OCI-LY1 (cell line): ENCODE results near the gene SPRING1.

Experiments
- H2AFZ ChIP-seq: fragments of 200-600 bp; sonication (generic), shearing (Covaris generic); 2 replicates; pipeline ENCODE4 v1.6.0; 2014; ENCODE audit warnings: antibody characterized with exemption, mild to moderate bottlenecking, low read length
- H3F3A ChIP-seq: fragments of 200-600 bp; sonication (generic), shearing (Covaris generic); 2 replicates; pipeline ENCODE4 v1.6.0; 2014; ENCODE audit warnings: mild to moderate bottlenecking, antibody characterized with exemption, low read length, moderate library complexity; ENCODE audit not compliant: insufficient read depth
- H3K27ac ChIP-seq: fragments of 200-600 bp; sonication (generic); 2 replicates; pipeline ENCODE4 v1.5.1; 2014; ENCODE audit warnings: low read length, mixed run types, mild to moderate bottlenecking, low read depth; ENCODE audit not compliant: poor library complexity, severe bottlenecking
- H3K27me3 ChIP-seq: fragments of 200-600 bp; sonication (generic); 2 replicates; pipeline ENCODE4 v1.6.0; 2014; ENCODE audit warnings: antibody characterized with exemption, mild to moderate bottlenecking, low read length, moderate library complexity; ENCODE audit not compliant: insufficient read depth
- H3K36me3 ChIP-seq: fragments of 200-600 bp; sonication (generic); 2 replicates; pipeline ENCODE4 v1.6.1; 2014; ENCODE audit warnings: mild to moderate bottlenecking, antibody characterized with exemption, low read length, moderate library complexity, mixed read lengths; ENCODE audit not compliant: insufficient read depth
- H3K4me1 ChIP-seq: fragments of 200-600 bp; sonication (generic); 2 replicates; pipeline ENCODE4 v1.5.1; 2014; ENCODE audit warnings: mild to moderate bottlenecking, low read length, moderate library complexity; ENCODE audit not compliant: insufficient read depth, severe bottlenecking
- H3K4me2 ChIP-seq: fragments of 200-600 bp; sonication (generic), shearing (Covaris generic); 2 replicates; pipeline ENCODE4 v1.6.1; 2014; ENCODE audit warnings: low read length
- H3K4me3 ChIP-seq: fragments of 200-600 bp; sonication (generic); 2 replicates; pipeline ENCODE4 v1.5.1; 2014; ENCODE audit warnings: low read length, low read depth, mild to moderate bottlenecking, mixed read lengths; ENCODE audit not compliant: poor library complexity, severe bottlenecking
- H3K79me2 ChIP-seq: fragments of 200-600 bp; shearing (Covaris generic); 2 replicates; pipeline ENCODE4 v1.6.1; 2016; ENCODE audit warnings: mixed run types, low read length, mixed read lengths; ENCODE audit not compliant: insufficient read depth
- H3K9ac ChIP-seq: fragments of 200-600 bp; sonication (generic), shearing (Covaris generic); 2 replicates; pipeline ENCODE4 v1.6.1; 2014; ENCODE audit warnings: mild to moderate bottlenecking, low read length, mixed read lengths
- H3K9me2 ChIP-seq: fragments of 200-600 bp; sonication (generic), shearing (Covaris generic); 2 replicates; pipeline ENCODE4 v1.6.1; 2014; ENCODE audit warnings: low read depth, mild to moderate bottlenecking, low read length, mixed read lengths
- H3K9me3 ChIP-seq: fragments of 200-600 bp; shearing (Covaris generic); 2 replicates; pipeline ENCODE4 v1.6.1; 2014; ENCODE audit warnings: low read length, mixed read lengths
- H4K20me1 ChIP-seq: fragments of 200-600 bp; sonication (generic), shearing (Covaris generic); 2 replicates; pipeline ENCODE4 v1.6.0; 2016; ENCODE audit warnings: mild to moderate bottlenecking, low read length; ENCODE audit not compliant: insufficient read depth
- EZH2 ChIP-seq: fragments of 200-600 bp; sonication (generic), shearing (Covaris generic); IDR thresholded peaks from 2 replicates; pipeline ENCODE4 v1.8.0; 2017; ENCODE audit warnings: borderline replicate concordance, mixed run types, mild to moderate bottlenecking, antibody characterized with exemption, low read length, moderate library complexity, mixed read lengths
- TF ChIP-seq, protein P1 (sequence below): fragments of 200-600 bp; sonication (generic), shearing (Covaris generic); IDR thresholded peaks from 2 replicates; pipeline ENCODE4 v1.5.1; 2017; ENCODE audit warnings: mild to moderate bottlenecking, antibody characterized with exemption, low read length, moderate library complexity, mixed read lengths

The SPRING1 gene

GRCh38 chr12:116695464-116695725 lies 42.5 kb downstream of the SPRING1 start:
- Histone ChIP-seq H4K20me1 (no peaks in the 10 kb centered on the region), H3K27ac (no peak overlapping the region), H3K9me2 (no peaks in the 10 kb centered on the region), H3K27me3 (0 out of 2 replicates have a peak, but pooled peaks cover 4% of the 10 kb centered on the region), H3K4me3 (no peak overlapping the region), H3K79me2 (no peaks in the 10 kb centered on the region), H3F3A (no peaks in the 10 kb centered on the region), H3K9me3 (no peaks in the 10 kb centered on the region), H3K9ac (no peak overlapping the region), H3K36me3 (no peaks in the 10 kb centered on the region), H3K4me2 (peak overlapping the region; percentile 46; the same call in 1 of the 2 replicates), H3K4me1 (peaks cover 31% of the 10 kb centered on the region), H2AFZ (no peak overlapping the region)
- TF ChIP-seq, protein P1, sequence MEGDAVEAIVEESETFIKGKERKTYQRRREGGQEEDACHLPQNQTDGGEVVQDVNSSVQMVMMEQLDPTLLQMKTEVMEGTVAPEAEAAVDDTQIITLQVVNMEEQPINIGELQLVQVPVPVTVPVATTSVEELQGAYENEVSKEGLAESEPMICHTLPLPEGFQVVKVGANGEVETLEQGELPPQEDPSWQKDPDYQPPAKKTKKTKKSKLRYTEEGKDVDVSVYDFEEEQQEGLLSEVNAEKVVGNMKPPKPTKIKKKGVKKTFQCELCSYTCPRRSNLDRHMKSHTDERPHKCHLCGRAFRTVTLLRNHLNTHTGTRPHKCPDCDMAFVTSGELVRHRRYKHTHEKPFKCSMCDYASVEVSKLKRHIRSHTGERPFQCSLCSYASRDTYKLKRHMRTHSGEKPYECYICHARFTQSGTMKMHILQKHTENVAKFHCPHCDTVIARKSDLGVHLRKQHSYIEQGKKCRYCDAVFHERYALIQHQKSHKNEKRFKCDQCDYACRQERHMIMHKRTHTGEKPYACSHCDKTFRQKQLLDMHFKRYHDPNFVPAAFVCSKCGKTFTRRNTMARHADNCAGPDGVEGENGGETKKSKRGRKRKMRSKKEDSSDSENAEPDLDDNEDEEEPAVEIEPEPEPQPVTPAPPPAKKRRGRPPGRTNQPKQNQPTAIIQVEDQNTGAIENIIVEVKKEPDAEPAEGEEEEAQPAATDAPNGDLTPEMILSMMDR, result no peak
- TF ChIP-seq EZH2, result no peak

- no peaks in the 10 kb centered on the region for H3K9me3 ChIP-seq
- no peak overlapping the region for H2AFZ ChIP-seq
- H3K79me2 ChIP-seq, result no peaks in the 10 kb centered on the region
- H3K4me1 ChIP-seq, result peaks cover 31% of the 10 kb centered on the region
- H3K4me3 ChIP-seq, result no peak overlapping the region
- H3K4me2 ChIP-seq, result peak overlapping the region; percentile 46; the same call in 1 of the 2 replicates
- no peak for TF ChIP-seq EZH2
- TF ChIP-seq, protein P1, result no peak
- H3K9me2 ChIP-seq, result no peaks in the 10 kb centered on the region
- H3K9ac ChIP-seq, result no peak overlapping the region
- H3K27me3 ChIP-seq, result 0 out of 2 replicates have a peak, but pooled peaks cover 4% of the 10 kb centered on the region
- H4K20me1 ChIP-seq, result no peaks in the 10 kb centered on the region
- no peak overlapping the region for H3K27ac ChIP-seq
- no peaks in the 10 kb centered on the region for H3K36me3 ChIP-seq
- no peaks in the 10 kb centered on the region for H3F3A ChIP-seq
Observed at GRCh38 chr12:116694653-116695463, 43.0 kb downstream of the SPRING1 start.

DNA sequence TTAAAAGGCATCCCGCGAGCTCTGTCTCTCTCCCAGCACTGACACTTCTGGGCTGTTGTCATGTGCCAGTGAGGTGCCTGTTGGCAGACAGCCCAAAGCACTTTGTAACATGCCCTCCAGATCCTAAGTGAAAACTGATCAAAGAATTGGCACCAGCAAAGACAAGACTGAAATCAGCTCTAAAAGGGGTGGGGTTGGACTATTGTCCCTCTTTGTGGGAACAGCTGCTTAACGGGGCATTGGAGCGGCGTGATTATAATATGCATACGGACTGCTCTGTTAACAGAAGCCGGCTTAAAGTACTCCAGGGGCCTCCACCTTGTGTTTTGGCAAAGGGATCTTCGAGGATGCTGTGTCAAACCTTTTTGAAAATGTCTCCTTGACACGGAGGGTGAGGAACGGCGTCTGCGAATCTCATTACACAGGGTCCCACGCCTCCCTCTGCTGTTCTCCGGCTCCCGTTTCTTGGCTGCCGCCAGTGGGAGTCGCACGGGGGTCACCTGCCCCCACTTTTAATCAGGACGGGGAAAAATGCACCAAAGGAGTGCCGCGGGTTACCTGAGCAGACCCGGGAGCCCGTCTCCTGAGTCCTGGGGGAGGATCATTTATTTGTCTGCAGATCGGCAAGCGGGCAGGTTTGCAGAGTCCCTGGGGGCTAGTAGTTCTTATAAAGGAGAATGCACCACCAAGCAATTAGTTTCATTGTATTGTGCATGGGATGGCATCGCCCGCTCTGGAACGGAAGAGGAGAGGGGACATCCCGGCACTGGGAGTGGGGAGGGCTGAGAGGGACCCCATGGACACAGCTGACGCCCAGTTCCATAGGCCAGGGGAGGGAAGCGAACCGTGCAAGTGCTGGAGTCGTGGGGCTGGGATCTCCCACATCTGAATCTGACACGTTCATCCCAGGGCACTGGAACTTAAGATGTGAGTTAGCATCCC lies 44.3 kb downstream of the SPRING1 start:
- H3K27ac ChIP-seq, result no peak overlapping the region
- H3K9me3 ChIP-seq, result no peaks in the 10 kb centered on the region
- H3K4me3 ChIP-seq, result peak overlapping the region; percentile 26

More for the DNA sequence above, 44.3 kb downstream of the SPRING1 start:
- H3K9me2 ChIP-seq, result no peaks in the 10 kb centered on the region
- H2AFZ ChIP-seq, result no peak overlapping the region
- no peaks in the 10 kb centered on the region for H3K79me2 ChIP-seq
- H4K20me1 ChIP-seq, result no peaks in the 10 kb centered on the region
- peak overlapping the region; percentile 10; the same call in 1 of the 2 replicates for H3K9ac ChIP-seq
- H3K36me3 ChIP-seq, result no peaks in the 10 kb centered on the region
- peak overlapping the region; percentile 46 for H3K4me2 ChIP-seq
- 0 out of 2 replicates have a peak, but pooled peaks cover 4% of the 10 kb centered on the region for H3K27me3 ChIP-seq
- H3F3A ChIP-seq, result no peaks in the 10 kb centered on the region
- TF ChIP-seq, protein P1, result no peak
- no peak for TF ChIP-seq EZH2
- peaks cover 31% of the 10 kb centered on the region for H3K4me1 ChIP-seq
